H9 (cell line): ENCODE data around the gene ANO10. TPM values are rescaled to one million over a fixed set of nuclear protein-coding genes. Genes with fewer than 3 reads are reported as not detected.
A peak's percentile ranks its signal among the peaks of the same experiment; 100 is the strongest.

Source experiments
- DNase-seq: peaks from one replicate; pipeline ENCODE4 v3.0.0-alpha.2; 2017
- H2AFZ ChIP-seq: one replicate; pipeline ENCODE4 v1.6.1; 2013; ENCODE audit warnings: mild to moderate bottlenecking, low read length, control low read depth, moderate library complexity
- H2AK5ac ChIP-seq: 2 replicates; pipeline ENCODE4 v1.6.1; 2013; ENCODE audit warnings: low read length, control low read depth, mixed read lengths; ENCODE audit not compliant: insufficient read length
- H2BK120ac ChIP-seq: one replicate; pipeline ENCODE4 v1.6.1; 2013; ENCODE audit warnings: low read depth, mild to moderate bottlenecking, low read length, control low read depth, inconsistent platforms; ENCODE audit not compliant: poor library complexity, severe bottlenecking
- H2BK12ac ChIP-seq: 2 replicates; pipeline ENCODE4 v1.6.1; 2013; ENCODE audit warnings: low read length, control low read depth, mixed read lengths, low read depth; ENCODE audit not compliant: insufficient read length
- H2BK15ac ChIP-seq: 2 replicates; pipeline ENCODE4 v1.6.1; 2013; ENCODE audit warnings: low read depth, low read length, control low read depth
- H2BK20ac ChIP-seq: one replicate; pipeline ENCODE4 v1.6.1; 2013; ENCODE audit warnings: low read depth, mild to moderate bottlenecking, low read length, control low read depth, inconsistent platforms; ENCODE audit not compliant: poor library complexity, severe bottlenecking
- H2BK5ac ChIP-seq: 2 replicates; pipeline ENCODE4 v1.6.1; 2013; ENCODE audit warnings: low read length, control low read depth, mixed read lengths; ENCODE audit not compliant: insufficient read length
- H3K14ac ChIP-seq: 2 replicates; pipeline ENCODE4 v1.6.1; 2013; ENCODE audit warnings: low read length, control low read depth; ENCODE audit not compliant: insufficient read depth
- H3K18ac ChIP-seq: 2 replicates; pipeline ENCODE4 v1.6.1; 2013; ENCODE audit warnings: low read depth, mild to moderate bottlenecking, mixed read lengths, low read length, control low read depth; ENCODE audit not compliant: insufficient read length
- H3K23ac ChIP-seq: 2 replicates; pipeline ENCODE4 v1.6.1; 2013; ENCODE audit warnings: low read length, control low read depth, mixed read lengths, low read depth; ENCODE audit not compliant: insufficient read length
- H3K23me2 ChIP-seq: 2 replicates; pipeline ENCODE4 v1.6.1; 2013; ENCODE audit warnings: low read depth, mild to moderate bottlenecking, mixed read lengths, low read length, control low read depth; ENCODE audit not compliant: insufficient read length, poor library complexity, severe bottlenecking
- H3K27ac ChIP-seq: 2 replicates; pipeline ENCODE4 v1.5.1; 2013; ENCODE audit warnings: low read length, control low read depth, mixed read lengths, low read depth; ENCODE audit not compliant: insufficient read length
- H3K27me3 ChIP-seq: 2 replicates; pipeline ENCODE4 v1.6.1; 2013; ENCODE audit warnings: low read length, control low read depth, inconsistent platforms; ENCODE audit not compliant: insufficient read depth
- H3K4ac ChIP-seq: 2 replicates; pipeline ENCODE4 v1.6.1; 2013; ENCODE audit warnings: low read depth, mild to moderate bottlenecking, control low read depth, inconsistent platforms, low read length, moderate library complexity
- H3K4me1 ChIP-seq: 2 replicates; pipeline ENCODE4 v1.6.1; 2013; ENCODE audit warnings: low read length, control low read depth, inconsistent platforms; ENCODE audit not compliant: insufficient read depth
- H3K4me2 ChIP-seq: 2 replicates; pipeline ENCODE4 v1.6.1; 2013; ENCODE audit warnings: low read length, control low read depth, mixed read lengths; ENCODE audit not compliant: insufficient read length, insufficient read depth
- H3K56ac ChIP-seq: 2 replicates; pipeline ENCODE4 v1.6.1; 2013; ENCODE audit warnings: low read depth, mild to moderate bottlenecking, mixed read lengths, low read length, control low read depth; ENCODE audit not compliant: insufficient read length
- H3K79me1 ChIP-seq: 2 replicates; pipeline ENCODE4 v1.6.1; 2013; ENCODE audit warnings: low read depth, mild to moderate bottlenecking, moderate library complexity, low read length, control low read depth, inconsistent platforms; ENCODE audit not compliant: insufficient read depth, poor library complexity, severe bottlenecking
- H3K79me2 ChIP-seq: 2 replicates; pipeline ENCODE4 v1.6.1; 2013; ENCODE audit warnings: low read length, control low read depth, inconsistent platforms; ENCODE audit not compliant: insufficient read depth
- H3K9ac ChIP-seq: 2 replicates; pipeline ENCODE4 v1.6.1; 2013; ENCODE audit warnings: low read length, control low read depth, mixed read lengths; ENCODE audit not compliant: insufficient read length; ENCODE audit errors: extremely low read depth
- H3K9me3 ChIP-seq: one replicate; pipeline ENCODE4 v1.6.1; 2013; ENCODE audit warnings: low read depth, low read length, inconsistent platforms; ENCODE audit not compliant: control insufficient read depth
- H3T11ph ChIP-seq: one replicate; pipeline ENCODE4 v1.6.1; 2013; ENCODE audit warnings: mild to moderate bottlenecking, low read length, control low read depth, inconsistent platforms
- H4K20me1 ChIP-seq: one replicate; pipeline ENCODE4 v1.6.1; 2013; ENCODE audit not compliant: control insufficient read depth, insufficient read length, insufficient read depth
- H4K5ac ChIP-seq: 2 replicates; pipeline ENCODE4 v1.6.1; 2013; ENCODE audit warnings: low read depth, mild to moderate bottlenecking, mixed read lengths, low read length, control low read depth; ENCODE audit not compliant: insufficient read length
- H4K8ac ChIP-seq: replicated peaks from 2 replicates; pipeline ENCODE4 v1.6.1; 2013; ENCODE audit warnings: low read length, control low read depth, mixed read lengths, low read depth; ENCODE audit not compliant: insufficient read length
- H4K91ac ChIP-seq: 2 replicates; pipeline ENCODE4 v1.6.1; 2013; ENCODE audit warnings: low read depth, mild to moderate bottlenecking, moderate library complexity, mixed read lengths, low read length, control low read depth; ENCODE audit not compliant: insufficient read length
- H3K27ac Mint-ChIP-seq, 3 experiments: 2 replicates in 2 of 3; 3 replicates in 1 of 3; pipeline ENCODE4 v1.8.0; 2020 to 2021; ENCODE audit warnings: mixed read lengths in 3 of 3, mild to moderate bottlenecking in 1 of 3, moderate library complexity in 1 of 3
- H3K27me3 Mint-ChIP-seq: 2 replicates; pipeline ENCODE4 v1.8.0; 2021; ENCODE audit warnings: low read depth, mild to moderate bottlenecking, moderate library complexity, mixed read lengths
- H3K36me3 Mint-ChIP-seq, 3 experiments: 2 replicates in 2 of 3; 3 replicates in 1 of 3; pipeline ENCODE4 v1.8.0; 2020 to 2021; ENCODE audit warnings: low read depth in 3 of 3, mixed read lengths in 3 of 3; ENCODE audit not compliant: insufficient read depth in 1 of 3
- H3K4me1 Mint-ChIP-seq, 2 experiments: 2 replicates each; pipeline ENCODE4 v1.8.0; 2020; ENCODE audit warnings: mixed read lengths in 2 of 2
- H3K4me3 Mint-ChIP-seq, 2 experiments: 2 replicates in 1 of 2; 3 replicates in 1 of 2; pipeline ENCODE4 v1.8.0; 2020 to 2021; ENCODE audit warnings: mild to moderate bottlenecking in 2 of 2, mixed read lengths in 2 of 2, moderate library complexity in 1 of 2
- H3K9me3 Mint-ChIP-seq, 2 experiments: 2 replicates in 1 of 2; 3 replicates in 1 of 2; pipeline ENCODE4 v1.8.0; 2020; ENCODE audit warnings: mild to moderate bottlenecking in 2 of 2, mixed read lengths in 2 of 2, moderate library complexity in 1 of 2
- WGBS: extraction: QIAGEN DNeasy Blood & Tissue Kit; methylation state at CpG from one replicate; pipeline ENCODE4 v1.1.7; 2013; ENCODE audit warnings: missing lambda C conversion rate, low lambda C conversion rate, mixed read lengths; ENCODE audit not compliant: insufficient read length; ENCODE audit errors: extremely low coverage; 5-methylcytosine and 5-hydroxymethylcytosine counted together
- total RNA-seq: library from RNA; stranded (reverse); gene quantifications from 2 replicates; pipeline ENCODE4 v1.2.1, GENCODE V29; 2021
- TF ChIP-seq, protein P1 (sequence below): fragments of 200-600 bp; sonication (generic); conservative IDR thresholded peaks from 3 replicates; pipeline ENCODE4 v1.8.0; 2021; ENCODE audit warnings: antibody characterized with exemption, mild to moderate bottlenecking

ANO10 gene
- total RNA-seq, 1 experiment from 2014 or later, result 38.7 TPM

DNA sequence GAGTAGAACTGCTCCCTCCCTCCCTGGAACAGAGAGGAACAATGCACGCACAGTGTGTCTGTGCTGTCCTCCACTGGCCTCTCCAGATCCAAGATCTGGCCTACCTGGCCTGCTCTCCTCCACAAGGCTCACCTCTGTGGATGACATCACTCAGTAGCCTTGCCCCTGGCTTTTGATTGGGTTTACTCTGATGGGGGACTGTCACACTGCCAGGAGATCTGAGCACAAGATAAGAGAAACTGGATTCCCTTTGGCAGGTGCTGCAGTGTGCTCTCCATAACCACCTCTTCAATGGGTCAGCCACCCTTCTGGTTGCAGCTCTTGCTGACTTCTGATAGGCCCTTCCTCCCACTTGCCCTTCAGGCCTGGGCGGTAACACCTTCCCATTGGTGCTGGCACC, 22.6 kb upstream of the ANO10 start:
- Histone ChIP-seq H3K14ac (no peak overlapping the region; the same call in 1 of the 2 replicates), H2BK5ac (no peak overlapping the region), H3K4me1 (no peaks in the 10 kb centered on the region; the same call in 1 of the 2 replicates), H3K79me1 (no peaks in the 10 kb centered on the region), H3T11ph (no peak overlapping the region), H3K56ac (no peak overlapping the region), H4K8ac (no peak overlapping the region), H3K27ac (no peak overlapping the region), H3K9ac (no peak overlapping the region), H4K5ac (no peak overlapping the region), H3K18ac (no peak overlapping the region), H2BK120ac (no peak overlapping the region), H2AK5ac (no peak overlapping the region), H3K23me2 (no peaks in the 10 kb centered on the region), H4K20me1 (no peaks in the 10 kb centered on the region), H3K79me2 (no peaks in the 10 kb centered on the region), H2BK20ac (no peak overlapping the region), H3K9me3 (no peaks in the 10 kb centered on the region), H3K23ac (no peak overlapping the region), H4K91ac (no peak overlapping the region), H3K4ac (no peak overlapping the region), H3K4me2 (no peak overlapping the region), H2BK12ac (no peak overlapping the region), H2BK15ac (no peak overlapping the region), H3K27me3 (no peaks in the 10 kb centered on the region), H2AFZ (no peak overlapping the region)
- no peak overlapping the region for H3K4me3 Mint-ChIP-seq
- H3K36me3 Mint-ChIP-seq, result no peaks in the 10 kb centered on the region; a peak in 1 of 7 replicates
- no CpG with 5 or more reads among the region's 2 CpGs for WGBS
- H3K27me3 Mint-ChIP-seq, result no peaks in the 10 kb centered on the region
- DNase-seq, result no peak
- TF ChIP-seq, protein P1, sequence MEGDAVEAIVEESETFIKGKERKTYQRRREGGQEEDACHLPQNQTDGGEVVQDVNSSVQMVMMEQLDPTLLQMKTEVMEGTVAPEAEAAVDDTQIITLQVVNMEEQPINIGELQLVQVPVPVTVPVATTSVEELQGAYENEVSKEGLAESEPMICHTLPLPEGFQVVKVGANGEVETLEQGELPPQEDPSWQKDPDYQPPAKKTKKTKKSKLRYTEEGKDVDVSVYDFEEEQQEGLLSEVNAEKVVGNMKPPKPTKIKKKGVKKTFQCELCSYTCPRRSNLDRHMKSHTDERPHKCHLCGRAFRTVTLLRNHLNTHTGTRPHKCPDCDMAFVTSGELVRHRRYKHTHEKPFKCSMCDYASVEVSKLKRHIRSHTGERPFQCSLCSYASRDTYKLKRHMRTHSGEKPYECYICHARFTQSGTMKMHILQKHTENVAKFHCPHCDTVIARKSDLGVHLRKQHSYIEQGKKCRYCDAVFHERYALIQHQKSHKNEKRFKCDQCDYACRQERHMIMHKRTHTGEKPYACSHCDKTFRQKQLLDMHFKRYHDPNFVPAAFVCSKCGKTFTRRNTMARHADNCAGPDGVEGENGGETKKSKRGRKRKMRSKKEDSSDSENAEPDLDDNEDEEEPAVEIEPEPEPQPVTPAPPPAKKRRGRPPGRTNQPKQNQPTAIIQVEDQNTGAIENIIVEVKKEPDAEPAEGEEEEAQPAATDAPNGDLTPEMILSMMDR, result no peak
- H3K4me1 Mint-ChIP-seq, result peaks cover 20 to 27% of the 10 kb centered on the region in 2 experiments
- H3K27ac Mint-ChIP-seq, result peak overlapping the region in 2 of 3 experiments; percentile 40 to 43; a peak in 2 of 7 replicates
- H3K9me3 Mint-ChIP-seq, result no peaks in the 10 kb centered on the region
